ENCODE measurements around the gene RHOF. TPM values are rescaled to one million over a fixed set of nuclear protein-coding genes. Genes with fewer than 3 reads are reported as not detected.
A peak's percentile ranks its signal among the peaks of the same experiment; 100 is the strongest.

RHOF gene
- 232 TPM in 2 replicates for total RNA-seq (2014; rRNA removed)
- Bru-seq, nascent RNA: percentile 96 among the genes with signal in this experiment
- percentile 98 among the genes with signal in this experiment for BruChase-seq, experiment 1, labeled RNA remaining after a 6-hour chase
- percentile 94 among the genes with signal in this experiment for BruChase-seq, experiment 2, labeled RNA remaining after a 2-hour chase
- long read RNA-seq, transcript RHOF-201 (5 exons, 3,009 nt): major isoform, 265 of 552 reads
- long read RNA-seq, transcript RHOF-204 (4 exons, 699 nt): minor isoform, 76 of 552 reads
- long read RNA-seq, transcript RHOF-203 (4 exons, 1,485 nt): minor isoform, 27 of 552 reads
- long read RNA-seq, partial matches to known transcripts: 35 of 552 reads
- long read RNA-seq, other reads (novel, unspliced or antisense): 146 of 552 reads

- Histone ChIP-seq H3K79me2 (ENCODE audit: low read length) (peaks cover 81% of the 10 kb centered on the region), H3F3A (ENCODE audit: low read length, unreplicated experiment) (no peaks in the 10 kb centered on the region), H3K36me3 (ENCODE audit: low read depth, low read length) (peaks cover 3% of the 10 kb centered on the region; the same call in 1 of the 2 replicates), H3K4me3 (ENCODE audit: low read length) (peak within 1 kb of the TSS; percentile 84), H3K9me3 (ENCODE audit: low read length) (no peaks in the 10 kb centered on the region), H3K4me1 (ENCODE audit: insufficient read depth, low read length) (peaks cover 80% of the 10 kb centered on the region), H3K27ac (ENCODE audit: low read length) (peak within 1 kb of the TSS; percentile 96), H3K9ac (ENCODE audit: low read length) (peak within 1 kb of the TSS; percentile 94), H2AFZ (ENCODE audit: low read length) (peak within 1 kb of the TSS; percentile 79), H3K4me2 (ENCODE audit: low read length) (peak within 1 kb of the TSS; percentile 93), H3K9me2 (replicated peaks; ENCODE audit: low read length) (no peaks in the 10 kb centered on the region), H4K20me1 (ENCODE audit: low read length) (no peaks in the 10 kb centered on the region), H3K27me3 (ENCODE audit: low read length) (no peaks in the 10 kb centered on the region)
- POLR2A ChIA-PET (ENCODE audit: unreplicated experiment): interaction anchor here (0.7 kb wide), 1 partner anchor 28 kb away, joined by 13 read pairs; no protein-coding TSS in a partner anchor
- peak; percentile 73 for DNase-seq
- no TSS peak for BruUV-seq (replicated peaks)
- intact Hi-C loops (cut with micrococcal nuclease): loop anchor here (5.0 to 10.0 kb wide), 3 partner anchors 81 to 231 kb away; partner anchors contain the start of genes BCL7A, ORAI1 and TMEM120B
- peak; percentile 3; the same call in 1 of the 2 replicates for ATAC-seq
- CTCF ChIA-PET: interaction anchor here (0.6 to 4.0 kb wide), 7 partner anchors 9 to 100 kb away, joined by 3 to 95 read pairs (median 11); partner anchors contain the start of gene PSMD9
- TF ChIP-seq, protein P1, sequence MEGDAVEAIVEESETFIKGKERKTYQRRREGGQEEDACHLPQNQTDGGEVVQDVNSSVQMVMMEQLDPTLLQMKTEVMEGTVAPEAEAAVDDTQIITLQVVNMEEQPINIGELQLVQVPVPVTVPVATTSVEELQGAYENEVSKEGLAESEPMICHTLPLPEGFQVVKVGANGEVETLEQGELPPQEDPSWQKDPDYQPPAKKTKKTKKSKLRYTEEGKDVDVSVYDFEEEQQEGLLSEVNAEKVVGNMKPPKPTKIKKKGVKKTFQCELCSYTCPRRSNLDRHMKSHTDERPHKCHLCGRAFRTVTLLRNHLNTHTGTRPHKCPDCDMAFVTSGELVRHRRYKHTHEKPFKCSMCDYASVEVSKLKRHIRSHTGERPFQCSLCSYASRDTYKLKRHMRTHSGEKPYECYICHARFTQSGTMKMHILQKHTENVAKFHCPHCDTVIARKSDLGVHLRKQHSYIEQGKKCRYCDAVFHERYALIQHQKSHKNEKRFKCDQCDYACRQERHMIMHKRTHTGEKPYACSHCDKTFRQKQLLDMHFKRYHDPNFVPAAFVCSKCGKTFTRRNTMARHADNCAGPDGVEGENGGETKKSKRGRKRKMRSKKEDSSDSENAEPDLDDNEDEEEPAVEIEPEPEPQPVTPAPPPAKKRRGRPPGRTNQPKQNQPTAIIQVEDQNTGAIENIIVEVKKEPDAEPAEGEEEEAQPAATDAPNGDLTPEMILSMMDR (conservative IDR thresholded peaks at IDR 0.05; ENCODE audit: low read depth, low read length): no peak
- TF ChIP-seq EZH2 (IDR thresholded peaks at IDR 0.05; ENCODE audit: low read length, unreplicated experiment) (no peak), EZH2phosphoT487 (IDR thresholded peaks at IDR 0.05; ENCODE audit: borderline replicate concordance, low read length) (no peak)
These were observed at the start of gene RHOF for GRCh38 chr12:121793440-121793837. Gene RHOF, minus strand, starts transcription at chr12:121793688. Its CDS starts 55 bp downstream, at chr12:121793633.

- peak overlapping the region; percentile 73 for H3K9ac ChIP-seq (ENCODE audit: low read length)
- peak overlapping the region; percentile 12; the same call in 1 of the 2 replicates for H3K27ac ChIP-seq (ENCODE audit: low read length)
- no peak for DNase-seq
- peak; percentile 9 for ATAC-seq
- H3K9me3 ChIP-seq (ENCODE audit: low read length): no peaks in the 10 kb centered on the region
- no peaks in the 10 kb centered on the region for H3K9me2 ChIP-seq (replicated peaks; ENCODE audit: low read length)
- ChIA-PET POLR2A (ENCODE audit: unreplicated experiment) (interaction anchor here (0.5 kb wide), 1 partner anchor 386 kb away, joined by 11 read pairs; the partner anchor contains the start of gene DIABLO), CTCF (no interaction called here)
- peak overlapping the region; percentile 89 for H2AFZ ChIP-seq (ENCODE audit: low read length)
- no peaks in the 10 kb centered on the region for H3K36me3 ChIP-seq (ENCODE audit: low read depth, low read length)
- TSS peak; percentile 92 for BruUV-seq (replicated peaks)
- no peaks in the 10 kb centered on the region for H4K20me1 ChIP-seq (ENCODE audit: low read length)
- H3K4me1 ChIP-seq (ENCODE audit: insufficient read depth, low read length): 0 out of 2 replicates have a peak, but pooled peaks cover 4% of the 10 kb centered on the region
- intact Hi-C loops (cut with micrococcal nuclease): loop anchor here (1.0 kb wide), 1 partner anchor 48 kb away; the partner anchor contains the start of gene PSMD9
- H3K27me3 ChIP-seq (ENCODE audit: low read length): no peaks in the 10 kb centered on the region
- no peaks in the 10 kb centered on the region for H3K79me2 ChIP-seq (ENCODE audit: low read length)
- peak overlapping the region; percentile 79 for H3K4me3 ChIP-seq (ENCODE audit: low read length)
- no peak for TF ChIP-seq EZH2 (IDR thresholded peaks at IDR 0.05; ENCODE audit: low read length, unreplicated experiment)
- TF ChIP-seq, protein P1 (conservative IDR thresholded peaks at IDR 0.05; ENCODE audit: low read depth, low read length): no peak
- peak overlapping the region; percentile 90 for H3K4me2 ChIP-seq (ENCODE audit: low read length)
- no peaks in the 10 kb centered on the region for H3F3A ChIP-seq (ENCODE audit: low read length, unreplicated experiment)
These were observed 46.7 kb upstream of the RHOF start for GRCh38 chr12:121839993-121840761.

All from PC-3 (cell line).